ENCODE data around the gene TTLL1. TPM values are rescaled to one million over a fixed set of nuclear protein-coding genes. Genes with fewer than 3 reads are reported as not detected.

Gene TTLL1
- total RNA-seq, 1 experiment from 2014 or later: 4.3 TPM

- H3K4me3 ChIP-seq (replicated peaks in 1 of 2; ENCODE audit: low read depth in 1 of 2, low read length in 2 of 2): no peak overlapping the region
- peaks cover 90% of the 10 kb centered on the region for H3K79me2 ChIP-seq (ENCODE audit: insufficient read depth, low read length)
- ChIA-PET POLR2A (no interaction called here), CTCF (no interaction called here), RAD21 (ENCODE audit: low non-redundant PET in 1 of 2, low total read pairs in 2 of 2, uncharacterized antibody in 2 of 2, unreplicated experiment in 2 of 2) (no interaction called here)
- TF ChIP-seq, protein P1, sequence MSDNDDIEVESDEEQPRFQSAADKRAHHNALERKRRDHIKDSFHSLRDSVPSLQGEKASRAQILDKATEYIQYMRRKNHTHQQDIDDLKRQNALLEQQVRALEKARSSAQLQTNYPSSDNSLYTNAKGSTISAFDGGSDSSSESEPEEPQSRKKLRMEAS (IDR thresholded peaks at IDR 0.05): no peak
- TF ChIP-seq, protein P2, sequence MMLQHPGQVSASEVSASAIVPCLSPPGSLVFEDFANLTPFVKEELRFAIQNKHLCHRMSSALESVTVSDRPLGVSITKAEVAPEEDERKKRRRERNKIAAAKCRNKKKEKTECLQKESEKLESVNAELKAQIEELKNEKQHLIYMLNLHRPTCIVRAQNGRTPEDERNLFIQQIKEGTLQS (IDR thresholded peaks at IDR 0.05): no peak
- TF ChIP-seq ZBTB33 (IDR thresholded peaks at IDR 0.05; ENCODE audit: extremely low read depth, insufficient replicate concordance, low read length): no peak
- TF ChIP-seq ELF1 (IDR thresholded peaks at IDR 0.05; ENCODE audit: borderline replicate concordance, low read depth): no peak
- no peak for TF ChIP-seq EZH2phosphoT487 (IDR thresholded peaks at IDR 0.05; ENCODE audit: borderline replicate concordance)
- TF ChIP-seq JUND (IDR thresholded peaks at IDR 0.05): no peak
- DNase-seq (ENCODE audit: low read depth, low spot score) (no peak), ATAC-seq (no peak)
- H3K9ac ChIP-seq (ENCODE audit: low read length): no peak overlapping the region
- intact Hi-C loops (cut with micrococcal nuclease): no loop called here
- no peaks in the 10 kb centered on the region for H3K9me3 ChIP-seq (ENCODE audit: control insufficient read depth in 1 of 2, insufficient read depth in 1 of 2, low read depth in 1 of 2, low read length in 2 of 2)
- no peak overlapping the region for H3K27ac ChIP-seq (ENCODE audit: low read depth, low read length)
- H3K4me1 ChIP-seq (ENCODE audit: control insufficient read depth in 1 of 2, insufficient read depth in 2 of 2, low read length in 2 of 2): peaks cover 35 to 59% of the 10 kb centered on the region in 2 experiments
- H4K20me1 ChIP-seq (ENCODE audit: insufficient read depth): peaks cover 11% of the 10 kb centered on the region; the same call in 1 of the 2 replicates
- no peaks in the 10 kb centered on the region for H3K9me2 ChIP-seq (ENCODE audit: insufficient read depth)
- H3K36me3 ChIP-seq (ENCODE audit: control insufficient read depth in 1 of 2, insufficient read depth in 2 of 2, low read length in 2 of 2): no peaks in the 10 kb centered on the region
- no peak overlapping the region for H3K4me2 ChIP-seq (ENCODE audit: low read length)
- no TSS peak for BruUV-seq (replicated peaks)
- no peaks in the 10 kb centered on the region for H3K27me3 ChIP-seq (ENCODE audit: insufficient read depth, low read length)
- no peak overlapping the region for H2AFZ ChIP-seq (ENCODE audit: low read depth, low read length, poor library complexity, severe bottlenecking)
Observed at GRCh38 chr22:43009444-43009843, 79.7 kb downstream of the TTLL1 start.

DNA sequence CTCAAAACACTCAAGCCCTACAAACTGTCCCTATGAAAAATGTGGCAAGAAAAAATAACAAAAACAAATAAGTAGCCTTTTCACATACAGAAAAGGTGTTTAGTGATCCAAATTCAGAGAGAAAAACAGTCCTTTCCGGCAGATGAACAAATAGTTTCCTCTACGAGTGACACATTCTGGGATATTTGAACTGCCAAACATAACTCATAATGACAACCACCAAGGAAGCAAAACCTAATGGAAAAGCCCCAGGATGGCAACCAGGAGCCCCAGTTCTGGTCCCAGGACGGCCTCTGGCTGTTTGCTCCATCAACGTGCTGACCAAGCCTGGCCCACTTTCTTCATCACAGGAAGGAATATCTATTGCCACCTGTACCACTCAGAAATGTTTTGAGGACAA, 80.3 kb downstream of the TTLL1 start:
- intact Hi-C loops (cut with micrococcal nuclease): no loop called here
- no TSS peak for BruUV-seq (replicated peaks)
- H3K4me2 ChIP-seq (ENCODE audit: low read length): no peak overlapping the region
- H3K4me3 ChIP-seq (replicated peaks in 1 of 2; ENCODE audit: low read depth in 1 of 2, low read length in 2 of 2): no peak overlapping the region
- H4K20me1 ChIP-seq (ENCODE audit: insufficient read depth): peaks cover 11% of the 10 kb centered on the region; the same call in 1 of the 2 replicates
- H2AFZ ChIP-seq (ENCODE audit: low read depth, low read length, poor library complexity, severe bottlenecking): no peak overlapping the region
- no peaks in the 10 kb centered on the region for H3K27me3 ChIP-seq (ENCODE audit: insufficient read depth, low read length)
- ChIA-PET CTCF (no interaction called here), RAD21 (ENCODE audit: low non-redundant PET in 1 of 2, low total read pairs in 2 of 2, uncharacterized antibody in 2 of 2, unreplicated experiment in 2 of 2) (no interaction called here), POLR2A (no interaction called here)
- no peak for ATAC-seq
- DNase-seq (ENCODE audit: low read depth, low spot score): no peak
- H3K79me2 ChIP-seq (ENCODE audit: insufficient read depth, low read length): peaks cover 90% of the 10 kb centered on the region
- H3K9ac ChIP-seq (ENCODE audit: low read length): no peak overlapping the region
- H3K36me3 ChIP-seq (ENCODE audit: control insufficient read depth in 1 of 2, insufficient read depth in 2 of 2, low read length in 2 of 2): no peaks in the 10 kb centered on the region
- H3K27ac ChIP-seq (ENCODE audit: low read depth, low read length): no peak overlapping the region
- no peaks in the 10 kb centered on the region for H3K9me2 ChIP-seq (ENCODE audit: insufficient read depth)
- no peaks in the 10 kb centered on the region for H3K9me3 ChIP-seq (ENCODE audit: control insufficient read depth in 1 of 2, insufficient read depth in 1 of 2, low read depth in 1 of 2, low read length in 2 of 2)
- H3K4me1 ChIP-seq (ENCODE audit: control insufficient read depth in 1 of 2, insufficient read depth in 2 of 2, low read length in 2 of 2): peaks cover 39 to 62% of the 10 kb centered on the region in 2 experiments
- TF ChIP-seq, protein P2 (IDR thresholded peaks at IDR 0.05): no peak
- TF ChIP-seq EZH2 (IDR thresholded peaks at IDR 0.05) (no peak), CBX3 (IDR thresholded peaks at IDR 0.05; ENCODE audit: low read depth) (no peak), SRF (IDR thresholded peaks at IDR 0.05; ENCODE audit: low read depth) (no peak), FOSL1 (IDR thresholded peaks at IDR 0.05; ENCODE audit: low read depth) (no peak), ELF1 (IDR thresholded peaks at IDR 0.05; ENCODE audit: borderline replicate concordance, low read depth) (no peak), RAD21 (IDR thresholded peaks at IDR 0.05; ENCODE audit: low read depth) (no peak), ZNF274 (IDR thresholded peaks at IDR 0.05; ENCODE audit: low read depth, low read length) (no peak), EGR1 (IDR thresholded peaks at IDR 0.05; ENCODE audit: low read depth) (no peak)
- TF ChIP-seq, protein P1 (IDR thresholded peaks at IDR 0.05): no peak
- TF ChIP-seq, protein P3, sequence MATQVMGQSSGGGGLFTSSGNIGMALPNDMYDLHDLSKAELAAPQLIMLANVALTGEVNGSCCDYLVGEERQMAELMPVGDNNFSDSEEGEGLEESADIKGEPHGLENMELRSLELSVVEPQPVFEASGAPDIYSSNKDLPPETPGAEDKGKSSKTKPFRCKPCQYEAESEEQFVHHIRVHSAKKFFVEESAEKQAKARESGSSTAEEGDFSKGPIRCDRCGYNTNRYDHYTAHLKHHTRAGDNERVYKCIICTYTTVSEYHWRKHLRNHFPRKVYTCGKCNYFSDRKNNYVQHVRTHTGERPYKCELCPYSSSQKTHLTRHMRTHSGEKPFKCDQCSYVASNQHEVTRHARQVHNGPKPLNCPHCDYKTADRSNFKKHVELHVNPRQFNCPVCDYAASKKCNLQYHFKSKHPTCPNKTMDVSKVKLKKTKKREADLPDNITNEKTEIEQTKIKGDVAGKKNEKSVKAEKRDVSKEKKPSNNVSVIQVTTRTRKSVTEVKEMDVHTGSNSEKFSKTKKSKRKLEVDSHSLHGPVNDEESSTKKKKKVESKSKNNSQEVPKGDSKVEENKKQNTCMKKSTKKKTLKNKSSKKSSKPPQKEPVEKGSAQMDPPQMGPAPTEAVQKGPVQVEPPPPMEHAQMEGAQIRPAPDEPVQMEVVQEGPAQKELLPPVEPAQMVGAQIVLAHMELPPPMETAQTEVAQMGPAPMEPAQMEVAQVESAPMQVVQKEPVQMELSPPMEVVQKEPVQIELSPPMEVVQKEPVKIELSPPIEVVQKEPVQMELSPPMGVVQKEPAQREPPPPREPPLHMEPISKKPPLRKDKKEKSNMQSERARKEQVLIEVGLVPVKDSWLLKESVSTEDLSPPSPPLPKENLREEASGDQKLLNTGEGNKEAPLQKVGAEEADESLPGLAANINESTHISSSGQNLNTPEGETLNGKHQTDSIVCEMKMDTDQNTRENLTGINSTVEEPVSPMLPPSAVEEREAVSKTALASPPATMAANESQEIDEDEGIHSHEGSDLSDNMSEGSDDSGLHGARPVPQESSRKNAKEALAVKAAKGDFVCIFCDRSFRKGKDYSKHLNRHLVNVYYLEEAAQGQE (IDR thresholded peaks at IDR 0.05; ENCODE audit: low read depth): no peak
